ENCODE measurements around the gene HOXD12.

The HOXD12 gene

DNA sequence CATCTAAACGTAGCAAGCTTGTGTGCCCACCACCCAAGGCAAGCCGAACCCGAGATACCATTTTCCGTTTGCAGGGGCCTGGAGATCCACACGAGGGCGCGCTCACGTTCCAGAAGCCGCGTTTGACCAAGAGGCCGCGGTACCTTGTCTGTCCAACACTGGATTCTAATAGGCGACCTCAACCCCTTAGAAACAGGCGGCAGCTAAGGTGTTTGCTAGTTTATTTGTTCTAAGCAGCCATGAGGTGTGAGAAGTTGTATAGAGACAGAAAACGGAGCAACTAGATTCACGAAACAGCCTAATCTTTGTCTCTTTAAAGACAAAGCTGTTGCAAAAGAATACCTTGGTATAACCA, 11.7 kb downstream of the HOXD12 start:
- peak; percentile 76 for DNase-seq (ENCODE audit: low read depth)
- H3K4me3 ChIP-seq (ENCODE audit: low read depth, low read length): no peak overlapping the region
- TF ChIP-seq, protein P1, sequence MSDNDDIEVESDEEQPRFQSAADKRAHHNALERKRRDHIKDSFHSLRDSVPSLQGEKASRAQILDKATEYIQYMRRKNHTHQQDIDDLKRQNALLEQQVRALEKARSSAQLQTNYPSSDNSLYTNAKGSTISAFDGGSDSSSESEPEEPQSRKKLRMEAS (IDR thresholded peaks at IDR 0.05; ENCODE audit: low read depth, low read length): no peak
- no peak for TF ChIP-seq MYC (IDR thresholded peaks at IDR 0.05; ENCODE audit: low read depth, low read length)
- TF ChIP-seq, protein P2, sequence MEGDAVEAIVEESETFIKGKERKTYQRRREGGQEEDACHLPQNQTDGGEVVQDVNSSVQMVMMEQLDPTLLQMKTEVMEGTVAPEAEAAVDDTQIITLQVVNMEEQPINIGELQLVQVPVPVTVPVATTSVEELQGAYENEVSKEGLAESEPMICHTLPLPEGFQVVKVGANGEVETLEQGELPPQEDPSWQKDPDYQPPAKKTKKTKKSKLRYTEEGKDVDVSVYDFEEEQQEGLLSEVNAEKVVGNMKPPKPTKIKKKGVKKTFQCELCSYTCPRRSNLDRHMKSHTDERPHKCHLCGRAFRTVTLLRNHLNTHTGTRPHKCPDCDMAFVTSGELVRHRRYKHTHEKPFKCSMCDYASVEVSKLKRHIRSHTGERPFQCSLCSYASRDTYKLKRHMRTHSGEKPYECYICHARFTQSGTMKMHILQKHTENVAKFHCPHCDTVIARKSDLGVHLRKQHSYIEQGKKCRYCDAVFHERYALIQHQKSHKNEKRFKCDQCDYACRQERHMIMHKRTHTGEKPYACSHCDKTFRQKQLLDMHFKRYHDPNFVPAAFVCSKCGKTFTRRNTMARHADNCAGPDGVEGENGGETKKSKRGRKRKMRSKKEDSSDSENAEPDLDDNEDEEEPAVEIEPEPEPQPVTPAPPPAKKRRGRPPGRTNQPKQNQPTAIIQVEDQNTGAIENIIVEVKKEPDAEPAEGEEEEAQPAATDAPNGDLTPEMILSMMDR (IDR thresholded peaks at IDR 0.05; ENCODE audit: low read depth, low read length): peak; percentile 90
- TF ChIP-seq POLR2A (IDR thresholded peaks at IDR 0.05; ENCODE audit: extremely low read depth, insufficient read length): no peak

DNA sequence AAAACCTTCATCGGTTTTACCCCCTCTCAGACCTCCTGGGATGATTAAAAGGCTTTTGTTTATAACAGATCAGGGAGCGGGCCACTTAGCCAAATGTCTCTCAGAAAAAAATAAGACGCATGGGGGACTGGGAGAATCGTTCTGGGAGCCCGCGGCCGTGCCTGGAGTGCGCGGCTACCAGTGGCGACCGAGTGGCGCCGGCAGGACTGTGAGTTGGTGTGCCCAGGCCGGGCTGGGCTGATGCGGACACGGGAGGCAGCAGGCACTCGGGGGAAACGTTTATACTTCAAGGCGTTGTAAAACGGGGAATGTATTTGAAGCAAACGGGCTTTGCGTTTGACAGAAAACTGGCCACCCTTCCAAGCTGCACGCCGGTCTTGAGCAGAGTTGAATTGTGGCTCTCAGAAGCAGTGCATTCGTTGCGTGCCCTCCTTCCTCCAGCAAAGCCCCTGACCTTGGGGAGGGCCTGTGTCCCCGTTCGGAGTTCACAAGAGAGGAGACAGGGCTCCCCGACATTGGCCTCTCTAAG, 12.3 kb downstream of the HOXD12 start:
- TF ChIP-seq POLR2A (IDR thresholded peaks at IDR 0.05; ENCODE audit: extremely low read depth, insufficient read length) (no peak), MYC (IDR thresholded peaks at IDR 0.05; ENCODE audit: low read depth, low read length) (no peak)
- TF ChIP-seq, protein P1 (IDR thresholded peaks at IDR 0.05; ENCODE audit: low read depth, low read length): no peak
- TF ChIP-seq, protein P2 (IDR thresholded peaks at IDR 0.05; ENCODE audit: low read depth, low read length): no peak
- DNase-seq (ENCODE audit: low read depth): no peak
- H3K4me3 ChIP-seq (ENCODE audit: low read depth, low read length): no peak overlapping the region

DNA sequence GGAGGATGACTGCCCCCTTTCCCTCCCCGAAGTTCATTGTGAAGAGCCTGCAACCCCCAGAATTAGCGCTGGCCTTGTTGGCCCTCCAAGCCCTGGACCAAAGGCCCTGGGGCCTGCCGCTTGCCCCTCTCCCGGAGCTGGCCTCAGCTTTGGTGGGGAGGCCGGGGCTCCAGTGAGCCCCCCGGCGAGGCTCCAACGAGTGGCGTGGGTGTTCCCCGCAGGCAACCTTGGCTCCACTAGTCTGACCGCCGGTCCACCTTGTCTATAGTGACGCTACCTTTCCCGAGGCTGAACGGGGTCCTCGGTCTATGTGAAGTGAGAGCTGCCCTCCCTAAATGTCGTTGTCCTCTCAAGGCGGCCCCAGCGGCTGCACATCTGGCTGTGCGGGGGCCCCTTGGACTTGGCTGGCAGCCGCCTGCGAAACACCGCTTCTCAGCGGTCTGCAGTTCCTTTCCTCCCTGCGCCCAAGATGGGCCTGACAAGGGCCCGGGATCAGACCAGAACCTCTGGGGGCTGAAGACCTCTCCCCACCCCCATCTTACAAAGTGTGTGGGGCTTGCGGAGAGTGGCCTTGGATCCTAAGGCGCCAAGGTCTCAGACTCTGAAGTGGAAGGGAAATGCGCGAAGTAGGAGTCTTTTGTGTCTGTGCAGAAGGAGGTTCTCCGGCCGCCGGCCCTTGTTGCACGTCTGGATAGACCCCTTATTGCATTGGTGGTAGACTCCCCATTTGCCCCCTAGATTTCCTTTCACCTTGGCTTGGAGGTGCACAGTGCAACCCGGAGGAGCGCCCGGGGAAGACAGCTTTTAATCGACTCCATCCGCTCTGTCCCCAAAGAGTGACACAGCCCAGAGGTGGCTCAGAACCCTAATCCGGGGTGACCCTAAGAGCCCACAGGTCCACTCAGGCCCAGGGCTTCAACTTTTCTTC, 13.0 kb downstream of the HOXD12 start:
- TF ChIP-seq, protein P2 (IDR thresholded peaks at IDR 0.05; ENCODE audit: low read depth, low read length): no peak
- no peak for TF ChIP-seq POLR2A (IDR thresholded peaks at IDR 0.05; ENCODE audit: extremely low read depth, insufficient read length)
- DNase-seq (ENCODE audit: low read depth): no peak
- H3K4me3 ChIP-seq (ENCODE audit: low read depth, low read length): no peak overlapping the region

DNA sequence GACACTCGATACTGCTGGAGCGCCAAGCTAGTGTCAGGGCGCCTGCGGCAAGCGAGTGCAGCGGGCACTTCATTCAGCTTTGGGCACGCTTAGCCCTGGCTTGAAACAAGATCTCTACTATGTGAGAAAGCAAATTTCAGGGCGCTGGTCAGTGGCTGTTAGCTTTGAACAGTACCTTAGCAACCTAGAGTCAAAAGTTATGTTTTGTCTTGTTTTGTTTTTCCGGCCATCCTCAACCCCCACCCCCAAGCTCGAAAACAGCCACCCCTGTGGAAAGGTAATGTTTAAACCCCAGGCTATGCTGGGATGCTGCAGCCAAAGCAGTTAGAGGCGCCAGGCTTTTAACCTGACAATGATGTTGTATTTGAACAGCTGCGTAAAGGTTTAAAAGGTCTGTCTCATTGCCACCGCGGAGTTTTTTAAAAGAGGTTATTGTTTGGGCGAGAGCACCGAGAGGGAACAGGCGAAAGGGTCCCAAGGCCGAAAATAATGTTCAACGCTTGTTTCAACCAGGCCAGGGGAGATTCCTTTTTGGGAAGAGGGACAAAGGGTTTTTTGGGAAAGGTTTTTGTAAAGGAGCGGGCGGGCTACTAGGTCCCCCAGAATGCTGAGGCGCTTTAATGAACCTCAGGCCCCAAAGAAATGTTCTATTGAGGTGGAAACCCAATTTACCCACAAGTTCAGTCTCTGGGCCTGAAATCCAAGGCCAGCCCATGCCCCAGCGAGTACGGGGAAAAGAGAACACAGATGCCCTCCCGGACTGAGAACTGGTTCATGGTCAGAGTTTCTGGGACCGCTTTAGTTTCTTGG, 14.7 kb downstream of the HOXD12 start:
- no peak for DNase-seq (ENCODE audit: low read depth)
- H3K4me3 ChIP-seq (ENCODE audit: low read depth, low read length): no peak overlapping the region
- TF ChIP-seq, protein P1 (IDR thresholded peaks at IDR 0.05; ENCODE audit: low read depth, low read length): no peak
- TF ChIP-seq MYC (IDR thresholded peaks at IDR 0.05; ENCODE audit: low read depth, low read length) (no peak), POLR2A (IDR thresholded peaks at IDR 0.05; ENCODE audit: extremely low read depth, insufficient read length) (no peak)
- TF ChIP-seq, protein P2 (IDR thresholded peaks at IDR 0.05; ENCODE audit: low read depth, low read length): no peak

DNA sequence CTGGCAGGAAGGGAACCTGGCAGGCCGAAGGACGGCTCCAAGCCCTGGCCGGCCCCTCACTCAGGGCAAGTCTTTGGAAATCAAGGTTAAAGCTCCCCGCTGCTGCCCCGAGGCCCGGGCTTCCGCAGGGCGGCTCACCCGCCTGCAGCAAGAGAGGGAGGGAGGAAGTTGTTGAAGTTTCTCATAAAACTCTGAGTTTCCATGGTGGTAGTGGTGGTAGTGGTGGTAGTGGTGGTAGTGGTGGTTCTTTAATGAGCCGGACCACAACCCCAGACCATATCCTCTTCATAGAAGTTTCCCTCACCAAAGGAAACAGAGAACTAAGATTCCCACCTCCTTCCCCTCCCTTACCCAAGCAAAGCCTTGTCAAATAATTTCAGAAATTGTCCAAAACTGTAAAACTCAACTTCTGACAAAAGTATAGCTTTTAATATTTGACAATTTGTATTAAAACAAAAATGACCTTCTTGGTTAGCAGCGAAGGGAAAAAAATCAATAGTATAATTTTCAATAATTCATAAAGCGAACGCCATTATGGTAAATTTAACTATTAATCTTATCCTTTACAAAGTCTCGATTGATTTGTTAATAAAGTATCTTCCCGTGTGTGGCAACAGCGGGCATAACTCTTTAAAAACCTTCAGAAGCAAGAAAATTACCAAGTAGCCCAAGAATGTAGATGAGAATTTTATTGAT, 15.5 kb downstream of the HOXD12 start:
- no peak overlapping the region for H3K4me3 ChIP-seq (ENCODE audit: low read depth, low read length)
- DNase-seq (ENCODE audit: low read depth): peak; percentile 86
- TF ChIP-seq MYC (IDR thresholded peaks at IDR 0.05; ENCODE audit: low read depth, low read length) (no peak), POLR2A (IDR thresholded peaks at IDR 0.05; ENCODE audit: extremely low read depth, insufficient read length) (no peak)
- TF ChIP-seq, protein P2 (IDR thresholded peaks at IDR 0.05; ENCODE audit: low read depth, low read length): no peak
- TF ChIP-seq, protein P1 (IDR thresholded peaks at IDR 0.05; ENCODE audit: low read depth, low read length): no peak
